ENCODE data around the gene AEBP2. TPM values are rescaled to one million over a fixed set of nuclear protein-coding genes. Genes with fewer than 3 reads are reported as not detected.

Gene AEBP2
- total RNA-seq, 2 experiments from 2014 or later, result 42.9 to 44.8 TPM

DNA sequence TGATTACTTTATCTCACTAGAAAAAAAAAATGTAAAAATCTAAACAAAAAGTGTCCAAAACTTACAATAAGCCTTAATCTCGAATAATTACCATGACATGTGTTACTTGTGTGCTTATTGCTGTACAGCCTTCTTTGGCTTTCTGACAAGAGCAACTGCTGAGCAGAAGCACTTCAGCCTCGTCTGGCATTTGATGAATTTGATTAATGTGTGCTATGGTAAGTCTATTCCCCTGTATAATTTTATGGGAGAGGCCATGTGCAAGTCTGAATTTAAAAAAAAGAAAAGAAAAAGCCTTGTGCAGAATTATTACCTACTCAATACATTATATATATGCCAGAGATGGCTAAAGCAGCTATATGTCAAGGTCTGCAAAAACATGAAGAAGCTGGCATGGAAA is 113.9 kb downstream of the AEBP2 start:
- H3K9me3 ChIP-seq (ENCODE audit: control insufficient read depth in 1 of 2, insufficient read depth in 1 of 2, low read length in 2 of 2), result no peaks in the 10 kb centered on the region
- no peaks in the 10 kb centered on the region for H3K9me3 Mint-ChIP-seq
- intact Hi-C loops (cut with DNase I, micrococcal nuclease), result no loop called here
- ATAC-seq (ENCODE audit: poor library complexity), result no peak
- ChIA-PET POLR2A (no interaction called here), CTCF (no interaction called here)
- H3K27ac ChIP-seq (ENCODE audit: low read depth in 1 of 2, low read length in 2 of 2), result no peak overlapping the region
- peak overlapping the region; percentile 40 for H3K4me3 ChIP-seq (ENCODE audit: low read length)
- H3K4me1 Mint-ChIP-seq (ENCODE audit: low read depth), result peaks cover 18% of the 10 kb centered on the region
- H3K27me3 Mint-ChIP-seq, result no peaks in the 10 kb centered on the region
- H3K36me3 ChIP-seq (ENCODE audit: insufficient read depth, low read length), result no peaks in the 10 kb centered on the region
- H3K27me3 ChIP-seq (ENCODE audit: control insufficient read depth in 1 of 2, insufficient read depth in 2 of 2, low read length in 2 of 2), result no peaks in the 10 kb centered on the region
- no peak for DNase-seq
- no peak overlapping the region for H3K27ac Mint-ChIP-seq
- H3K36me3 Mint-ChIP-seq (ENCODE audit: low read depth), result peaks cover 48% of the 10 kb centered on the region
- TF ChIP-seq, protein P1, sequence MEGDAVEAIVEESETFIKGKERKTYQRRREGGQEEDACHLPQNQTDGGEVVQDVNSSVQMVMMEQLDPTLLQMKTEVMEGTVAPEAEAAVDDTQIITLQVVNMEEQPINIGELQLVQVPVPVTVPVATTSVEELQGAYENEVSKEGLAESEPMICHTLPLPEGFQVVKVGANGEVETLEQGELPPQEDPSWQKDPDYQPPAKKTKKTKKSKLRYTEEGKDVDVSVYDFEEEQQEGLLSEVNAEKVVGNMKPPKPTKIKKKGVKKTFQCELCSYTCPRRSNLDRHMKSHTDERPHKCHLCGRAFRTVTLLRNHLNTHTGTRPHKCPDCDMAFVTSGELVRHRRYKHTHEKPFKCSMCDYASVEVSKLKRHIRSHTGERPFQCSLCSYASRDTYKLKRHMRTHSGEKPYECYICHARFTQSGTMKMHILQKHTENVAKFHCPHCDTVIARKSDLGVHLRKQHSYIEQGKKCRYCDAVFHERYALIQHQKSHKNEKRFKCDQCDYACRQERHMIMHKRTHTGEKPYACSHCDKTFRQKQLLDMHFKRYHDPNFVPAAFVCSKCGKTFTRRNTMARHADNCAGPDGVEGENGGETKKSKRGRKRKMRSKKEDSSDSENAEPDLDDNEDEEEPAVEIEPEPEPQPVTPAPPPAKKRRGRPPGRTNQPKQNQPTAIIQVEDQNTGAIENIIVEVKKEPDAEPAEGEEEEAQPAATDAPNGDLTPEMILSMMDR (IDR thresholded peaks at IDR 0.05), result no peak
- peaks cover 10% of the 10 kb centered on the region for H3K4me1 ChIP-seq (ENCODE audit: insufficient read depth, low read length)
- no peak overlapping the region for H3K4me3 Mint-ChIP-seq

DNA sequence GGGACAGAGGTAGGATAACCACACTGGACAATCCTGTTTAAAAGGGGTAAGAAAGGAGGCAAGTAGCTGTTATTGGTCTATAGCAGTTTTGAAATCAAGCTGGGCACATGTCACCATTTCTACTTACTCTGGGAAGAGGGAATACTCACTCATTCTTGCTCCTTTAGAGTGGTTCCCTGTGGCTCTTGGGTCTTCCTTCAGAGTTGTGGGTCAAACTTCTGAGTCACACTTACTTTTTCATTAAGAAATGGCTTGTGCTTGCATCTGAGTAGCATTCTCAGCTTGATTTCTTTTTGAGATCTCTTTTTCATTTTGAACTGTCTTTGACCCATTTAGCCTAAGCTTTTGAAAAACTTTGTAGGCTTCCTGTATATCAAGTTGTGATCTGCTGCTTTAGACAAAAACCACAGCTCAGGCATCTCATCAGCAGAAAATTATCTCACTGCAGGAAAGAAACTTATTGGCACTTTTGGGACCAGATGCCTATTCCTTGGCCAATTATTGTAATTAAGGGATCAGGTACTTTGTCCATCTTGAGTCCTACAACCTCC is 122.2 kb downstream of the AEBP2 start:
- H3K36me3 ChIP-seq (ENCODE audit: insufficient read depth, low read length), result no peaks in the 10 kb centered on the region
- ChIA-PET POLR2A (no interaction called here), CTCF (no interaction called here)
- Mint-ChIP-seq H3K4me3 (no peak overlapping the region), H3K9me3 (peaks cover 3% of the 10 kb centered on the region), H3K27ac (no peak overlapping the region), H3K4me1 (ENCODE audit: low read depth) (peaks cover 21% of the 10 kb centered on the region), H3K27me3 (no peaks in the 10 kb centered on the region), H3K36me3 (ENCODE audit: low read depth) (peaks cover 73% of the 10 kb centered on the region)
- no peak overlapping the region for H3K27ac ChIP-seq (ENCODE audit: low read depth in 1 of 2, low read length in 2 of 2)
- H3K9me3 ChIP-seq (ENCODE audit: control insufficient read depth in 1 of 2, insufficient read depth in 1 of 2, low read length in 2 of 2), result no peaks in the 10 kb centered on the region
- H3K4me1 ChIP-seq (ENCODE audit: insufficient read depth, low read length), result no peaks in the 10 kb centered on the region
- peak in 1 of 14 experiments; percentile 10 for DNase-seq
- H3K4me3 ChIP-seq (ENCODE audit: low read length), result no peak overlapping the region
- TF ChIP-seq, protein P1 (IDR thresholded peaks at IDR 0.05), result no peak
- ATAC-seq (ENCODE audit: poor library complexity), result no peak
- intact Hi-C loops (cut with DNase I, micrococcal nuclease), result no loop called here
- H3K27me3 ChIP-seq (ENCODE audit: control insufficient read depth in 1 of 2, insufficient read depth in 2 of 2, low read length in 2 of 2), result no peaks in the 10 kb centered on the region

All from CD4-positive, alpha-beta T cell (primary cell).